ENCODE data around the gene RWDD1.

GRCh38 chr6:116595247-116595646 lies 23.9 kb downstream of the RWDD1 start:
- no peak for TF ChIP-seq POLR2A (IDR thresholded peaks at IDR 0.05)
- no peak for TF ChIP-seq CTCF (IDR thresholded peaks at IDR 0.05)
- no peak for TF ChIP-seq EP300 (IDR thresholded peaks at IDR 0.05)
- TF ChIP-seq POLR2AphosphoS5 (IDR thresholded peaks at IDR 0.05): no peak

Data from stomach (tissue), 4 donors.